ENCODE data around the gene GBF1. TPM values are rescaled to one million over a fixed set of nuclear protein-coding genes. Genes with fewer than 3 reads are reported as not detected.

Gene GBF1
- total RNA-seq, 1 experiment from 2014 or later, result 23.7 TPM

DNA sequence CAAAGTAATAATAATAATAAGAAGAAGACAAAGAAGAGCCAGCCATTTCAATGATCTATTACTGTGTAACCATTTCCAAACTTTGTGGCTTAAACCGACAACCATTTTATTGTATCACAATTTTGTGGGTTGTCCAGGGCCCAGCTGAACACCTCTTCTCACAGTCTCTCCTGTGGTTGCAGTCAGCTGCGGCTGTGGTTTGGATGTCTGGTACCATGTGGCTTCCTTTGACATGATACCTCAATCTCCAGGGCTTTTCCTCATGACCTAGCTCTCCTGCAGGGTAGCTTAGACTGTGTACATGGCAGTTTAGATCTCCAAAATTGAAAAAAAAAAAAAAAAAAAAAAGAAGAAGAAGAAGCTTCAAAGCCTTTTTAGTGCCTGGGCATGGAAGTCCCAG is 77.6 kb downstream of the GBF1 start:
- Histone ChIP-seq H2BK20ac (ENCODE audit: low read depth, low read length, poor library complexity, severe bottlenecking) (no peak overlapping the region), H3K23ac (ENCODE audit: insufficient read length, low read depth, low read length) (no peak overlapping the region), H2AFZ (ENCODE audit: low read length) (no peak overlapping the region), H3K18ac (ENCODE audit: insufficient read length, low read depth, low read length) (no peak overlapping the region), H3K56ac (ENCODE audit: insufficient read length, low read depth, low read length) (no peak overlapping the region), H4K91ac (ENCODE audit: insufficient read length, low read depth, low read length) (no peak overlapping the region), H3K79me2 (ENCODE audit: insufficient read depth, low read length) (no peaks in the 10 kb centered on the region), H3K23me2 (ENCODE audit: insufficient read length, low read depth, low read length, poor library complexity, severe bottlenecking) (no peaks in the 10 kb centered on the region), H2BK12ac (ENCODE audit: insufficient read length, low read depth, low read length) (no peak overlapping the region), H2BK5ac (ENCODE audit: insufficient read length, low read length) (no peak overlapping the region), H3K9me3 (ENCODE audit: control insufficient read depth, low read depth, low read length) (no peaks in the 10 kb centered on the region), H3K4me2 (ENCODE audit: insufficient read depth, insufficient read length, low read length) (no peak overlapping the region), H3T11ph (ENCODE audit: low read length) (no peak overlapping the region), H4K8ac (replicated peaks; ENCODE audit: insufficient read length, low read depth, low read length) (no peak overlapping the region), H3K14ac (ENCODE audit: insufficient read depth, low read length) (no peak overlapping the region), H4K20me1 (ENCODE audit: control insufficient read depth, insufficient read depth, insufficient read length) (no peaks in the 10 kb centered on the region), H3K4me1 (ENCODE audit: insufficient read depth, low read length) (no peaks in the 10 kb centered on the region; the same call in 1 of the 2 replicates), H3K4ac (ENCODE audit: low read depth, low read length) (no peak overlapping the region), H3K79me1 (ENCODE audit: insufficient read depth, low read depth, low read length, poor library complexity, severe bottlenecking) (no peaks in the 10 kb centered on the region), H2BK15ac (ENCODE audit: low read depth, low read length) (no peak overlapping the region), H3K9ac (ENCODE audit: extremely low read depth, insufficient read length, low read length) (no peak overlapping the region), H3K27ac (ENCODE audit: insufficient read length, low read depth, low read length) (no peak overlapping the region), H3K27me3 (ENCODE audit: insufficient read depth, low read length) (no peaks in the 10 kb centered on the region), H4K5ac (ENCODE audit: insufficient read length, low read depth, low read length) (no peak overlapping the region), H2AK5ac (ENCODE audit: insufficient read length, low read length) (no peak overlapping the region), H2BK120ac (ENCODE audit: low read depth, low read length, poor library complexity, severe bottlenecking) (no peak overlapping the region)
- no CpG with 5 or more reads among the region's 2 CpGs for WGBS (ENCODE audit: extremely low coverage, insufficient read length, low lambda C conversion rate)
- Mint-ChIP-seq H3K4me1 (peaks cover 13 to 19% of the 10 kb centered on the region in 2 experiments), H3K27me3 (ENCODE audit: low read depth) (no peaks in the 10 kb centered on the region; the same call in 1 of the 2 replicates), H3K36me3 (ENCODE audit: insufficient read depth in 1 of 3, low read depth in 3 of 3) (no peaks in the 10 kb centered on the region), H3K9me3 (no peaks in the 10 kb centered on the region), H3K27ac (no peak overlapping the region), H3K4me3 (no peak overlapping the region)
- DNase-seq, result no peak
- TF ChIP-seq, protein P1, sequence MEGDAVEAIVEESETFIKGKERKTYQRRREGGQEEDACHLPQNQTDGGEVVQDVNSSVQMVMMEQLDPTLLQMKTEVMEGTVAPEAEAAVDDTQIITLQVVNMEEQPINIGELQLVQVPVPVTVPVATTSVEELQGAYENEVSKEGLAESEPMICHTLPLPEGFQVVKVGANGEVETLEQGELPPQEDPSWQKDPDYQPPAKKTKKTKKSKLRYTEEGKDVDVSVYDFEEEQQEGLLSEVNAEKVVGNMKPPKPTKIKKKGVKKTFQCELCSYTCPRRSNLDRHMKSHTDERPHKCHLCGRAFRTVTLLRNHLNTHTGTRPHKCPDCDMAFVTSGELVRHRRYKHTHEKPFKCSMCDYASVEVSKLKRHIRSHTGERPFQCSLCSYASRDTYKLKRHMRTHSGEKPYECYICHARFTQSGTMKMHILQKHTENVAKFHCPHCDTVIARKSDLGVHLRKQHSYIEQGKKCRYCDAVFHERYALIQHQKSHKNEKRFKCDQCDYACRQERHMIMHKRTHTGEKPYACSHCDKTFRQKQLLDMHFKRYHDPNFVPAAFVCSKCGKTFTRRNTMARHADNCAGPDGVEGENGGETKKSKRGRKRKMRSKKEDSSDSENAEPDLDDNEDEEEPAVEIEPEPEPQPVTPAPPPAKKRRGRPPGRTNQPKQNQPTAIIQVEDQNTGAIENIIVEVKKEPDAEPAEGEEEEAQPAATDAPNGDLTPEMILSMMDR (conservative IDR thresholded peaks at IDR 0.05), result no peak
